Neural cell (in vitro differentiated cells): ENCODE data around the gene ADAMTS10. TPM values are rescaled to one million over a fixed set of nuclear protein-coding genes. Genes with fewer than 3 reads are reported as not detected.

Experiments used
- H2AFZ ChIP-seq: fragments of 200-600, 300-800 bp; sonication (generic), shearing (Covaris generic); 2 replicates; pipeline ENCODE4 v1.6.0; 2014; ENCODE audit warnings: low read depth, mild to moderate bottlenecking, antibody characterized with exemption, low read length, moderate library complexity
- H3F3A ChIP-seq: fragments of 200-600 bp; shearing (Covaris generic); 2 replicates; pipeline ENCODE4 v1.6.1; 2016; ENCODE audit warnings: mild to moderate bottlenecking, moderate library complexity, mixed read lengths, antibody characterized with exemption, low read length; ENCODE audit not compliant: insufficient read depth, poor library complexity, severe bottlenecking
- H3K27ac ChIP-seq: fragments of 200-600, 300-800 bp; sonication (generic), shearing (Covaris generic); 2 replicates; pipeline ENCODE4 v1.5.1; 2014; ENCODE audit warnings: mild to moderate bottlenecking, low read length, moderate library complexity
- H3K27me3 ChIP-seq: fragments of 300-800, 200-600 bp; sonication (generic), shearing (Covaris generic); 2 replicates; pipeline ENCODE4 v1.6.0; 2014; ENCODE audit warnings: mild to moderate bottlenecking, low read depth, low read length, moderate library complexity; ENCODE audit not compliant: insufficient read depth
- H3K36me3 ChIP-seq: fragments of 300-800, 200-600 bp; sonication (generic), shearing (Covaris generic); 2 replicates; pipeline ENCODE4 v1.5.1; 2014; ENCODE audit warnings: mild to moderate bottlenecking, antibody characterized with exemption, low read length, moderate library complexity; ENCODE audit not compliant: insufficient read depth
- H3K4me2 ChIP-seq: fragments of 300-800, 200-600 bp; sonication (generic), shearing (Covaris generic); 2 replicates; pipeline ENCODE4 v1.6.0; 2014; ENCODE audit warnings: mild to moderate bottlenecking, low read length
- H3K4me3 ChIP-seq: fragments of 300-800, 200-600 bp; sonication (generic), shearing (Covaris generic); 2 replicates; pipeline ENCODE4 v1.5.1; 2014; ENCODE audit warnings: mild to moderate bottlenecking, low read length, moderate library complexity
- H3K79me2 ChIP-seq: fragments of 200-600 bp; shearing (Covaris generic); replicated peaks from 2 replicates; pipeline ENCODE4 v1.6.0; 2014; ENCODE audit warnings: mild to moderate bottlenecking, low read length, moderate library complexity; ENCODE audit not compliant: insufficient read depth
- H3K9ac ChIP-seq: fragments of 300-800, 200-600 bp; sonication (generic), shearing (Covaris generic); 2 replicates; pipeline ENCODE4 v1.6.1; 2016; ENCODE audit warnings: mild to moderate bottlenecking, low read length, mixed read lengths
- H3K9me2 ChIP-seq: fragments of 200-600 bp; shearing (Covaris generic); 2 replicates; pipeline ENCODE4 v1.6.1; 2016; ENCODE audit warnings: mild to moderate bottlenecking, low read length, mixed read lengths; ENCODE audit not compliant: insufficient read depth
- H3K9me3 ChIP-seq: fragments of 200-600, 300-800 bp; sonication (generic), shearing (Covaris generic); 2 replicates; pipeline ENCODE4 v1.6.1; 2016; ENCODE audit warnings: mild to moderate bottlenecking, mixed run types, low read length, moderate library complexity, mixed read lengths
- H4K20me1 ChIP-seq: fragments of 200-600 bp; shearing (Covaris generic); 2 replicates; pipeline ENCODE4 v1.6.1; 2016; ENCODE audit warnings: mild to moderate bottlenecking, mixed run types; ENCODE audit not compliant: insufficient read depth
- CTCF ChIP-seq: fragments of 450-650 bp; IDR thresholded peaks from 2 replicates; pipeline ENCODE4 v1.5.1; 2014; ENCODE audit warnings: antibody characterized with exemption, mild to moderate bottlenecking, moderate library complexity; ENCODE audit not compliant: poor library complexity, severe bottlenecking
- EP300 ChIP-seq: fragments of 450-650 bp; conservative IDR thresholded peaks from 2 replicates; pipeline ENCODE4 v1.6.1; 2014; ENCODE audit warnings: antibody characterized with exemption, mild to moderate bottlenecking, moderate library complexity; ENCODE audit not compliant: poor library complexity, severe bottlenecking
- EZH2 ChIP-seq: fragments of 200-600, 300-800 bp; shearing (Covaris generic), sonication (generic); IDR thresholded peaks from 2 replicates; pipeline ENCODE4 v1.6.1; 2014; ENCODE audit warnings: antibody characterized with exemption, low read length, borderline replicate concordance, mild to moderate bottlenecking; ENCODE audit not compliant: insufficient read depth, poor library complexity, severe bottlenecking
- MXI1 ChIP-seq: fragments of 450-650 bp; conservative IDR thresholded peaks from 2 replicates; pipeline ENCODE4 v1.6.1; 2014; ENCODE audit warnings: antibody characterized with exemption, mild to moderate bottlenecking; ENCODE audit not compliant: poor library complexity, severe bottlenecking
- POLR2AphosphoS5 ChIP-seq: IDR thresholded peaks from 2 replicates; pipeline ENCODE4 v1.6.1; 2012
- RAD21 ChIP-seq: fragments of 450-650 bp; conservative IDR thresholded peaks from 2 replicates; pipeline ENCODE4 v1.6.1; 2014; ENCODE audit warnings: antibody characterized with exemption, mild to moderate bottlenecking, moderate library complexity
- SMC3 ChIP-seq: fragments of 450-650 bp; conservative IDR thresholded peaks from 2 replicates; pipeline ENCODE4 v1.6.1; 2014; ENCODE audit warnings: antibody characterized with exemption, mild to moderate bottlenecking, moderate library complexity; ENCODE audit not compliant: poor library complexity
- TAF1 ChIP-seq: IDR thresholded peaks from 2 replicates; pipeline ENCODE4 v1.6.1; 2012; ENCODE audit warnings: low read depth
- polyA plus RNA-seq: library from polyadenylated mRNA; depleted of rRNA; stranded (reverse); fragments of >200 nt; gene quantifications from 2 replicates; pipeline ENCODE4 v1.2.3, GENCODE V29; 2014
- TF ChIP-seq, protein P1 (sequence below): IDR thresholded peaks from 2 replicates; pipeline ENCODE4 v1.6.1; 2012; ENCODE audit warnings: borderline replicate concordance

The ADAMTS10 gene
- polyA plus RNA-seq, 1 donor from 2014 or later = 99.4 TPM

DNA sequence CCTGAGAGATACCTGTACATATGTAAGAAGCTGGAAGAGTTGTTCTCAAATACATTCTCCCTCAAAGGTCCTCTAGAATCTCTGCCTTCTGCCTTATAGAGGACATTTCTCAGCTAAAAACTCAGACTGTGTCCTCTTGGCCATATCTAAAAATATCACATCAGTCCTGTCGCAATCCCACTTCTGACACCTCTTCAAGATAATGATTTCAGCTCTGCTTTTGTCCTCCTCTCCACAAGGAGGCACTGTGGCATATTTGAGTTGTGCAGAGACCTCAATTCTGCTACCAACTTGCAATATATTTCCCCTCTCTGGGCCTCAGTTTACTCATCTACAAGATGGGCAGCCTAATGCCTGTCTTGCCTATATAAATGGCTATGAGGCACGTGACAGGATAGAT, 16.6 kb downstream of the ADAMTS10 start:
- no peaks in the 10 kb centered on the region for H4K20me1 ChIP-seq
- no peaks in the 10 kb centered on the region for H3K9me3 ChIP-seq
- no peaks in the 10 kb centered on the region for H3K9me2 ChIP-seq
- no peak overlapping the region for H2AFZ ChIP-seq
- no peaks in the 10 kb centered on the region for H3K36me3 ChIP-seq
- TF ChIP-seq RAD21 (no peak), CTCF (no peak), POLR2AphosphoS5 (no peak), EZH2 (no peak), SMC3 (no peak), TAF1 (no peak), MXI1 (no peak), EP300 (no peak)
- TF ChIP-seq, protein P1, sequence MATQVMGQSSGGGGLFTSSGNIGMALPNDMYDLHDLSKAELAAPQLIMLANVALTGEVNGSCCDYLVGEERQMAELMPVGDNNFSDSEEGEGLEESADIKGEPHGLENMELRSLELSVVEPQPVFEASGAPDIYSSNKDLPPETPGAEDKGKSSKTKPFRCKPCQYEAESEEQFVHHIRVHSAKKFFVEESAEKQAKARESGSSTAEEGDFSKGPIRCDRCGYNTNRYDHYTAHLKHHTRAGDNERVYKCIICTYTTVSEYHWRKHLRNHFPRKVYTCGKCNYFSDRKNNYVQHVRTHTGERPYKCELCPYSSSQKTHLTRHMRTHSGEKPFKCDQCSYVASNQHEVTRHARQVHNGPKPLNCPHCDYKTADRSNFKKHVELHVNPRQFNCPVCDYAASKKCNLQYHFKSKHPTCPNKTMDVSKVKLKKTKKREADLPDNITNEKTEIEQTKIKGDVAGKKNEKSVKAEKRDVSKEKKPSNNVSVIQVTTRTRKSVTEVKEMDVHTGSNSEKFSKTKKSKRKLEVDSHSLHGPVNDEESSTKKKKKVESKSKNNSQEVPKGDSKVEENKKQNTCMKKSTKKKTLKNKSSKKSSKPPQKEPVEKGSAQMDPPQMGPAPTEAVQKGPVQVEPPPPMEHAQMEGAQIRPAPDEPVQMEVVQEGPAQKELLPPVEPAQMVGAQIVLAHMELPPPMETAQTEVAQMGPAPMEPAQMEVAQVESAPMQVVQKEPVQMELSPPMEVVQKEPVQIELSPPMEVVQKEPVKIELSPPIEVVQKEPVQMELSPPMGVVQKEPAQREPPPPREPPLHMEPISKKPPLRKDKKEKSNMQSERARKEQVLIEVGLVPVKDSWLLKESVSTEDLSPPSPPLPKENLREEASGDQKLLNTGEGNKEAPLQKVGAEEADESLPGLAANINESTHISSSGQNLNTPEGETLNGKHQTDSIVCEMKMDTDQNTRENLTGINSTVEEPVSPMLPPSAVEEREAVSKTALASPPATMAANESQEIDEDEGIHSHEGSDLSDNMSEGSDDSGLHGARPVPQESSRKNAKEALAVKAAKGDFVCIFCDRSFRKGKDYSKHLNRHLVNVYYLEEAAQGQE = no peak
- no peaks in the 10 kb centered on the region for H3K27me3 ChIP-seq
- H3K27ac ChIP-seq = no peak overlapping the region
- no peak overlapping the region for H3K9ac ChIP-seq
- no peak overlapping the region for H3K4me2 ChIP-seq
- no peaks in the 10 kb centered on the region for H3K79me2 ChIP-seq
- no peaks in the 10 kb centered on the region for H3F3A ChIP-seq
- no peak overlapping the region for H3K4me3 ChIP-seq

GRCh38 chr19:8592231-8593009, 18.1 kb downstream of the ADAMTS10 start:
- no peak overlapping the region for H2AFZ ChIP-seq
- no peaks in the 10 kb centered on the region for H3K9me3 ChIP-seq
- H3K27ac ChIP-seq = no peak overlapping the region
- H3K9me2 ChIP-seq = no peaks in the 10 kb centered on the region
- H3K4me3 ChIP-seq = peak overlapping the region; percentile 67
- H3K36me3 ChIP-seq = no peaks in the 10 kb centered on the region
- no peaks in the 10 kb centered on the region for H3K27me3 ChIP-seq
- H3K9ac ChIP-seq = peak overlapping the region; percentile 27
- TF ChIP-seq CTCF = no peak
- peak; percentile 31 for TF ChIP-seq MXI1
- H3K79me2 ChIP-seq = no peaks in the 10 kb centered on the region
- H3F3A ChIP-seq = no peaks in the 10 kb centered on the region
- peak overlapping the region; percentile 12 for H3K4me2 ChIP-seq
- H4K20me1 ChIP-seq = no peaks in the 10 kb centered on the region
